GM12878 (cell line): Measurements from ENCODE around the gene POLR3K. TPM values are rescaled to one million over a fixed set of nuclear protein-coding genes. Genes with fewer than 3 reads are reported as not detected.

Source experiments
- CBX3 ChIP-seq: fragments of 200-600 bp; sonication (generic); IDR thresholded peaks from 2 replicates; pipeline ENCODE4 v1.6.1; 2016; ENCODE audit warnings: low read depth, borderline replicate concordance
- CEBPZ ChIP-seq: fragments of 150-350 bp; IDR thresholded peaks from 2 replicates; pipeline ENCODE4 v1.6.1; 2016; ENCODE audit warnings: low read depth, low read length
- E2F8 ChIP-seq: fragments of 450-650 bp; IDR thresholded peaks from 2 replicates; pipeline ENCODE4 v1.6.1; 2018; ENCODE audit warnings: mild to moderate bottlenecking, low read depth, moderate library complexity; ENCODE audit not compliant: partially characterized antibody
- EGR1 ChIP-seq, 2 experiments: IDR thresholded peaks; 1 replicate in 1 of 2; 2 replicates in 1 of 2; pipeline ENCODE4 v1.6.1; 2011 to 2012; ENCODE audit warnings: low read depth in 2 of 2, low read length in 2 of 2, borderline replicate concordance in 1 of 2, mild to moderate bottlenecking in 1 of 2, moderate library complexity in 1 of 2
- GABPA ChIP-seq: IDR thresholded peaks from 2 replicates; pipeline ENCODE4 v1.6.1; 2014; ENCODE audit warnings: antibody characterized with exemption, low read depth, mild to moderate bottlenecking, inconsistent platforms
- HSF1 ChIP-seq: fragments of 150-350 bp; IDR thresholded peaks from 2 replicates; pipeline ENCODE4 v1.6.1; 2014; ENCODE audit warnings: mild to moderate bottlenecking, low read depth, low read length
- IKZF1 ChIP-seq: fragments of 450-650 bp; conservative IDR thresholded peaks from 2 replicates; pipeline ENCODE4 v1.6.1; 2017; ENCODE audit warnings: antibody characterized with exemption, mild to moderate bottlenecking
- LARP7 ChIP-seq: fragments of 450-650 bp; IDR thresholded peaks from 2 replicates; pipeline ENCODE4 v1.6.1; 2017; ENCODE audit warnings: mild to moderate bottlenecking
- NBN ChIP-seq: fragments of 450-650 bp; IDR thresholded peaks from 2 replicates; pipeline ENCODE4 v1.6.1; 2016
- POLR2AphosphoS2 ChIP-seq: IDR thresholded peaks from 2 replicates; pipeline ENCODE4 v1.6.1; 2011; ENCODE audit warnings: low read depth, mild to moderate bottlenecking, low read length, improper control_type of control experiment, moderate library complexity
- RFX5 ChIP-seq: IDR thresholded peaks from 2 replicates; pipeline ENCODE4 v1.6.1; 2011; ENCODE audit warnings: low read depth, low read length, improper control_type of control experiment
- SMARCA5 ChIP-seq: fragments of 450-650 bp; IDR thresholded peaks from 2 replicates; pipeline ENCODE4 v1.6.1; 2017; ENCODE audit warnings: mild to moderate bottlenecking
- ZZZ3 ChIP-seq: IDR thresholded peaks from 2 replicates; pipeline ENCODE4 v1.6.1; 2011; ENCODE audit warnings: low read depth; ENCODE audit not compliant: control insufficient read depth, insufficient read length
- polyA plus RNA-seq, 11 experiments: library from polyadenylated mRNA; depleted of rRNA in 4 of 11; unstranded in 6 of 11; stranded (reverse) in 5 of 11; fragments of >200 nt; fragmentation: Nextera tagmentation in 4 of 11; fragmentation: Illumina TruSeq in 1 of 11; extraction: Ambion mirVana in 4 of 11; extraction: Trizol in 1 of 11; gene quantifications; 1 replicate in 1 of 11; 2 replicates in 10 of 11; pipeline versions ENCODE4 v1.2.1 to v1.2.3, GENCODE V29; 2011 to 2016; ENCODE audit warnings: inconsistent platforms in 2 of 11, missing spikeins in 2 of 11, low read depth in 1 of 11
- total RNA-seq, 4 experiments: library from RNA; depleted of rRNA in 3 of 4; stranded (reverse); fragments of >200 nt in 3 of 4; fragmentation: Illumina TruSeq in 1 of 4; extraction: Trizol in 1 of 4; gene quantifications; 2 replicates each; pipeline versions ENCODE4 v1.2.1 to v1.2.3, GENCODE V29; 2013 to 2021
- TF ChIP-seq, protein P1 (sequence below): fragments of 450-650 bp; IDR thresholded peaks from 2 replicates; pipeline ENCODE4 v1.6.1; 2017; ENCODE audit warnings: mild to moderate bottlenecking, moderate library complexity
- TF ChIP-seq, protein P2 (sequence below): fragments of 450-650 bp; IDR thresholded peaks from 2 replicates; pipeline ENCODE4 v1.6.1; 2017; ENCODE audit warnings: low read depth, mild to moderate bottlenecking, moderate library complexity

Gene POLR3K
- total and polyA plus RNA-seq, 10 of the 15 experiments (the other 5 are each of a cell fraction or from before 2014, with no cell fraction given): 25.3 to 222 (median 64.0) TPM

DNA sequence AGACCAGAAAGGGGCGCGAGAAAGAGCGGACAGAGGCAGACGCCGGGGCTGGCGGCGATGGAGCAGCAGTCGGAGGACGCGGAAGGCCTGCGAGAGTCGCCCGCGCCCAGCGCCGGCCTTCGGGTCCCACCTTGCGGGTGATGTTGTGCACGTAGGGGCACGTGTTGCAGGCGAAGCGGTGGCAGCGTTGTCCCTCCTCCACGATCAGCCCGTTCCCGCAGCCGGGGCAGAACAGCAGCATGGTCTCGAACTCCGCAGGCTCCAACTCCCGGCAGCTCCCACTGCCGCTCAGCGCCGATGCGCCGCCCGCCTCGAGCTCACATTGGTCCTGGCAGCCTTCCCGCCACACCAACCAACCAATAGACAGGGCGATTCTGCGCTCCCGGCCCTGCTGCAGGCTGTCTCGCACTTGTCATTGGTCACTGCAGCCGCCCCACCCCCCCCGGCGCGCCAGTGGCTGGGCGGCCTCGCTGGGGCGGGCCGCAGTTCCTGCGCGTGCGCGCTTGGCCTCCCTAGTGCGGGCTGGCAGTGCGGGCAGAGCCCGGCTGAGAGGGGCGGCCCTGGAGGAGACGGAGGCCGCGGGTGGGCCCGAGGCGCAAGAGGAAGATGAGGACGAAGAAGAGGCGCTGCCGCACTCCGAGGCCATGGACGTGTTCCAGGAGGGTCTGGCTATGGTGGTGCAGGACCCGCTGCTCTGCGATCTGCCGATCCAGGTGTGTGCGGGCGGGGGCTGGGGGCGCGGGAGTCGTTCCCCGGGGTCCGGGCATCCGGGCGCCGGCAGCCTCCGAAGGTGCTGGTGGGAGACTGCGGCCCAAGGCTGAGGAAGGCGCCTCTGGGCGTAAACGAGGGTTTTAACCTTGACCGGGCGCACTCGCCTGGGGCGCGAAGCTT is at the start of gene POLR3K, which contains the start of gene SNRNP25 (continued):
- TF ChIP-seq EGR1 (IDR thresholded peaks at IDR 0.05; ENCODE audit: borderline replicate concordance in 1 of 2, low read depth in 2 of 2, low read length in 2 of 2) (no peak), RFX5 (peak; percentile 84), CBX3 (no peak), GABPA (no peak), LARP7 (peak; percentile 76), E2F8 (peak; percentile 56), NBN (0 out of 2 replicates have a peak, but pooled peaks have one; percentile 4), HSF1 (no peak), CEBPZ (peak; percentile 87), IKZF1 (peak; percentile 69), ZZZ3 (no peak), POLR2AphosphoS2 (0 out of 2 replicates have a peak, but pooled peaks have one; percentile 41), SMARCA5 (no peak)
- TF ChIP-seq, protein P1, sequence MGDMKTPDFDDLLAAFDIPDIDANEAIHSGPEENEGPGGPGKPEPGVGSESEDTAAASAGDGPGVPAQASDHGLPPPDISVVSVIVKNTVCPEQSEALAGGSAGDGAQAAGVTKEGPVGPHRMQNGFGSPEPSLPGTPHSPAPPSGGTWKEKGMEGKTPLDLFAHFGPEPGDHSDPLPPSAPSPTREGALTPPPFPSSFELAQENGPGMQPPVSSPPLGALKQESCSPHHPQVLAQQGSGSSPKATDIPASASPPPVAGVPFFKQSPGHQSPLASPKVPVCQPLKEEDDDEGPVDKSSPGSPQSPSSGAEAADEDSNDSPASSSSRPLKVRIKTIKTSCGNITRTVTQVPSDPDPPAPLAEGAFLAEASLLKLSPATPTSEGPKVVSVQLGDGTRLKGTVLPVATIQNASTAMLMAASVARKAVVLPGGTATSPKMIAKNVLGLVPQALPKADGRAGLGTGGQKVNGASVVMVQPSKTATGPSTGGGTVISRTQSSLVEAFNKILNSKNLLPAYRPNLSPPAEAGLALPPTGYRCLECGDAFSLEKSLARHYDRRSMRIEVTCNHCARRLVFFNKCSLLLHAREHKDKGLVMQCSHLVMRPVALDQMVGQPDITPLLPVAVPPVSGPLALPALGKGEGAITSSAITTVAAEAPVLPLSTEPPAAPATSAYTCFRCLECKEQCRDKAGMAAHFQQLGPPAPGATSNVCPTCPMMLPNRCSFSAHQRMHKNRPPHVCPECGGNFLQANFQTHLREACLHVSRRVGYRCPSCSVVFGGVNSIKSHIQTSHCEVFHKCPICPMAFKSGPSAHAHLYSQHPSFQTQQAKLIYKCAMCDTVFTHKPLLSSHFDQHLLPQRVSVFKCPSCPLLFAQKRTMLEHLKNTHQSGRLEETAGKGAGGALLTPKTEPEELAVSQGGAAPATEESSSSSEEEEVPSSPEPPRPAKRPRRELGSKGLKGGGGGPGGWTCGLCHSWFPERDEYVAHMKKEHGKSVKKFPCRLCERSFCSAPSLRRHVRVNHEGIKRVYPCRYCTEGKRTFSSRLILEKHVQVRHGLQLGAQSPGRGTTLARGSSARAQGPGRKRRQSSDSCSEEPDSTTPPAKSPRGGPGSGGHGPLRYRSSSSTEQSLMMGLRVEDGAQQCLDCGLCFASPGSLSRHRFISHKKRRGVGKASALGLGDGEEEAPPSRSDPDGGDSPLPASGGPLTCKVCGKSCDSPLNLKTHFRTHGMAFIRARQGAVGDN: peak; percentile 55
- TF ChIP-seq, protein P2, sequence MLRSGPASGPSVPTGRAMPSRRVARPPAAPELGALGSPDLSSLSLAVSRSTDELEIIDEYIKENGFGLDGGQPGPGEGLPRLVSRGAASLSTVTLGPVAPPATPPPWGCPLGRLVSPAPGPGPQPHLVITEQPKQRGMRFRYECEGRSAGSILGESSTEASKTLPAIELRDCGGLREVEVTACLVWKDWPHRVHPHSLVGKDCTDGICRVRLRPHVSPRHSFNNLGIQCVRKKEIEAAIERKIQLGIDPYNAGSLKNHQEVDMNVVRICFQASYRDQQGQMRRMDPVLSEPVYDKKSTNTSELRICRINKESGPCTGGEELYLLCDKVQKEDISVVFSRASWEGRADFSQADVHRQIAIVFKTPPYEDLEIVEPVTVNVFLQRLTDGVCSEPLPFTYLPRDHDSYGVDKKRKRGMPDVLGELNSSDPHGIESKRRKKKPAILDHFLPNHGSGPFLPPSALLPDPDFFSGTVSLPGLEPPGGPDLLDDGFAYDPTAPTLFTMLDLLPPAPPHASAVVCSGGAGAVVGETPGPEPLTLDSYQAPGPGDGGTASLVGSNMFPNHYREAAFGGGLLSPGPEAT: no peak
